DMS53 treated with DMSO at 0.1 percent for 48 hours (cell line): Measurements from ENCODE around the gene ZNF366.

ENCODE experiments used
- DNase-seq: peaks from one replicate; lab custom pipeline; 2025; ENCODE audit not compliant: unreplicated experiment; lab: John Stamatoyannopoulos, UW

Gene ZNF366

DNA sequence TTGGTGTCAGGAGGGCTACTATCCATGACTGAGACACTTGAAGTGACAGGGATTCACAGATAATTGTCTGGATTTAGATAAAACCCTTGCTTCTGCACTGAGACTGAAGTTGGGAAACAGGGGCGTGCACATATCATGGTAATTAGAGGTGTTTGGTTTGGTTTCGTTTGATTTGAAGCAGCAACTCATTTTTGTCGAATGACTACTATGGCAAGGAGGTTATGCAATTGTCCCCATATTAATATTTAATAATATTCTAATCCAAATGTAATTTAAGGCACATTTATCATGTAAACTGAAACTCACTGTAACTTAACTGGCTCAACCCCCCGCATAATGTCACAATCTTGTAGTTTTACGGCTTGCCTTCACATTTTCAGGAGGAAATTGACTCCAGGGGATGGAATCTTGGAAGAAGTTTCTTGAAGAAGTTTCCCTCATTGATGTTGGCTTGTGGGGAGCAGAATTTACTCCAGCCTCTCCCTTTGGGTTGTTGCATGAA is 12.5 kb downstream of the ZNF366 start:
- no peak for DNase-seq

DNA sequence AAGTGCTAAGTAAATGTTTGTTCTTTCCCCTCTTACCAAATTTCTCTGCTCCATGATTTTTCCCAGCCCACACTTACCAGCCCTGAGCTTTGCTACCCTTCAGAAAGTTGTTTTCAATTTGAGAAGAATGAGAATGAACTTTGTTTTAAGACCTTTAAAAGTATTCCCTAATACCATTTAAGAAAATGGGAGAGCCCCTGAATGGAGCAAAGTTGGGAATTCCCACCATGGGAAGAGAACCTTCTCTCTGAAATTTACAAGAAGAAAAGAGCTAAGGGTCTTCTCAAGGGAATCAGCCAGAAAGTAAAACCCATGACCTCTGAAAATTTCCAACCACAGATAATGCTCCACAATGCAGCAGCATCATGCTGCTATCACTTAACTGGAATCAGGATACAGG is 17.7 kb downstream of the ZNF366 start:
- no peak for DNase-seq

DNA sequence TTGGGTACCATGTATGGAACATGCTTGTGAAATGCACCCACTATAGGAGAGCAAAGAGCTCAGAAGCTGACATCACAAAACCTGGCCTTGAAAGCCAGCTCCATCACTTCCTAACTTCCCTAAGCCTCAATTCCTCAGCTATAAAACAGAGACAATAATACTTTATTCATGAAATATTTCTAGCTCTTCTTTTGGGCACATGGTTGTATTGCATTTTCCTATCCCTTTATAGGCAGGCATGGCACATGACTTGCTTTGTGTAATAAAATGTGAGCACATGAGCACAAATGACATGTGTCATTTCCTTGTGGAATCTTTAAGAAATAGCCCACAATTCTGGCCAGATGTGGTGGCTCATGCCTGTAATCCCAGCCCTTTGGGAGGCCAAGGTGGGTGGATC is 18.5 kb downstream of the ZNF366 start:
- no peak for DNase-seq

DNA sequence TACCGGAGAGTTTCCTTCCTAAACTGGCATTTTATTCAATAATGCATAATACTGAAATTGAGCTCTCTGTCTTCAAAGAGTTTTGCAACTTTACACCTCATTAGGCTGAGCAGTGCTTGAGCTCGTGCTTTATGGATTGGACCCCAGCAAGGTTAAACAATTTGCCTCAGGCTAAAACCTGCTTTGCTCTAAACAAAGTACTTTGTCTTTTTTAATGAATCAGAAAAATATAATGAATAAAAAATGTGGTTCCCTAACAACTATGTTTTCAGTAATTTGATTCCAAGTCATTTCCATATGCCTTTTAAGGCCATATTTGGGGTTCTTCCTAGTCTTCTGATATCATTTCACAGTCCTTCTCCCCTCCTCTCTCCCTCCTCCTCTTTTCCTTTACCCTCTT is 20.0 kb downstream of the ZNF366 start:
- no peak for DNase-seq

DNA sequence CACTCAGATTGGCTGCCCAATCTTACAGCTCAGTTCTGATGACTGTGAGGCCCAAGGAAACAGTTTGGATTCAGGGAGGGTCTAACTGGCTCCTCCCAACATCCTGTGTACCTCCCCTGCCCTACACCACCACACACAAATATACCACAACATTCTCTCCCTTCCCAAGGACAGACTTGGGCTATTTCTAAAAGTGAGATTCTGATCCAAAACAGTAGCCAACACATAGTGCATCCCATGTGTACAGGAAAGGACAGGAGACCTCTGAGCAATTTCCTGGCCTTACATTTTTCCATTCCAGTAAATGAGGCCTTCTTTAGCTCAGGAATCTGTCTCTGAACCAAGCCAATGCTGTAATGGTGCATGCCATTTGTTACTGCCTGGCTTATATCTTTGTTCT is 20.8 kb downstream of the ZNF366 start:
- DNase-seq = no peak

DNA sequence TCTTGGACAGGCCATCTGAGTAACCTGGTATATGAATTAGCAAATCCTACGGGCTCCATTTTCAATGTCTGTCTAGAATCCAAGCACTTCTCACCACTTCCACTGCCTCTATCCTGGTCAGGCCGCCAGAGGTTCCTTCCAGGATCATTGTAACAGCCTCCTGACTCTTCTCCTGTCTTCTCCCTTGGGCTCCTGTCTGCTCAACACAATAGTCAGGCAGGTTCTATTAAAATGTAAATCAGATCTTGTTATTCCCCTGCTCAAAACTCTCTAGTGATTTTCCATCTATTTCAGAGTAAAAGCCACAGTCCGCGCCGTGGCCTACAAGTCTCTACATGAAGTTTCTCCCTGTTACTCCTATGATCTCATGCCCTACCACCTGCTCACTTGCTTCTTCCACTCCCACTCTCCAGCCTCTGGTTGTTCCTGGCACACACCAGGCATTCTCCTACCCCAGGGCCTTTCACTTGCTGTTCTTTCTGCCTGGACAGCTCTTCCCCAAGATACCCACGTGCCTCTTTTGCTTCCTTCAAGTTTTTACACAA is 21.7 kb downstream of the ZNF366 start:
- DNase-seq = no peak

DNA sequence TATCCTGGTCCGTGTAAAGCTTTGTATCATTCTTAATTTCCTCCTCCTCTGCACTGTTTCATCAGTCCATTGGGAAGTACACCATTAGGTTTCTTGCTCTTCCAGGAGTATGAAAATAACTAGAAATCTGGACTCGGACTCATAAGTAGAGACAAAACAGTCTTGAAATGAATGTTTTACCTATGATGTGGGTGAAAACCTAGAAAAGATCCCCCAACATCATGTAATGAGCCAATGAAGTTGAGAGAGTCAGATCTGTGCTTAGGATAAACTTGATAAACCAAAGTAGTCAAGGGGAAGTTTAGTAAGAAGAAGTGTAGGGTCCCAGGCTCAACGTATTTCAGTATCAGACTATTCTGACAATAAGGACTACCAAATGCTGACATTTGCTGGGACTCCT is 25.2 kb downstream of the ZNF366 start:
- DNase-seq = no peak

DNA sequence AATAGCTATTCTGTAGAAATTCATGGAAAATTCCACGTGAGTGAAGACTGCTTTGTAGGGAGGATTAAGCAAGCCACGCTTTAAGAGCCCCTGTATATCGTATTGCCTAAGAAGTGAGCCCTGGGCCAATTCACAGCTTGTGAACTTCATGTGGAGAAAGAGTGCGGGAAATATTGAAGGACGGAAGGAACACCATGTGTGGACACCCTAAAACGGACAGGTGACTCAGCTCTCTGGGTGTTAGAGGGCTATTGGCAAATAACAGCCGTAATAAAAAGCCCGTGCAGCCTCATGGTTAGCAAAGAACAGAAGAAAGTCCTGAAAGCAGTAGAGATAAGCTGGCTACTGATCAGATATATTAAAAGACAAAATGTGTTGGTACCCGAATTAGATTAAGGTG is 26.4 kb downstream of the ZNF366 start:
- no peak for DNase-seq

DNA sequence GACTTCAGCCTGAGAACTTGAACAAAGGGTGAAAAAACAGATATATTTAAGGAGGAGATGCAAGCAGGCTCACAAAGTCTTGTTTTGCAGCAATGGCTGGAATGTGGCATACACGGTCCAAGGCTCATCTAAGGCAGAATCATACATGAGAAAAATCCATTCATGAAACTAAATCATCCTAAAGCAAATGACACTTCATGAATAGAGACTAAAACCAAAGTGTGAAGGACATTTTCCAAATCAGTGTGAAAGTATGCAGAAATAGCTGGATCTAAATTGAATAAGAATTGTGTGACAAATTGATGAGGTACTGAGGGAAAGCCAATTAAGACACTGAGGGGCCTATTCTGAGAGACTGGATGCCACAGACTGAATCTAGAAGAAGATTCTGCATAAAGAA is 27.3 kb downstream of the ZNF366 start:
- no peak for DNase-seq

DNA sequence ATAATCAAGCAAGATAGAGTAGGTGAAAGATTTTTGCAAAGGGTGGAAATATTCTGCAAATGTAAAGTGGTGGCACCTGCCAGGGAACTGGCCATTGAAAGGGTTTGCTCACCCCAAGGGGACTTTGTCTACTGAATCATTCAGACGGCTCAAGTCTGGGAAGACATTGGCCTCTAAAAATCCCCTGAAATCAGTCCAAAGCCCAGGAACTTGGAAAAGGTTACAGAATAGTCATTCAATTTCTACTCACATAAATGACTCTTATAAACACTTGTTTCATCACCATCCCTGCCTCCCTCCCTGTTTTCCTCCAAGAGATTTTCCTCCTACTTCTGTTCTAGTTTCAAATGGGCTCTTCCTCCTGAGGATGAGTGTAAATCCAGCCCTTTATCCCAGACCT is 28.5 kb downstream of the ZNF366 start:
- no peak for DNase-seq

DNA sequence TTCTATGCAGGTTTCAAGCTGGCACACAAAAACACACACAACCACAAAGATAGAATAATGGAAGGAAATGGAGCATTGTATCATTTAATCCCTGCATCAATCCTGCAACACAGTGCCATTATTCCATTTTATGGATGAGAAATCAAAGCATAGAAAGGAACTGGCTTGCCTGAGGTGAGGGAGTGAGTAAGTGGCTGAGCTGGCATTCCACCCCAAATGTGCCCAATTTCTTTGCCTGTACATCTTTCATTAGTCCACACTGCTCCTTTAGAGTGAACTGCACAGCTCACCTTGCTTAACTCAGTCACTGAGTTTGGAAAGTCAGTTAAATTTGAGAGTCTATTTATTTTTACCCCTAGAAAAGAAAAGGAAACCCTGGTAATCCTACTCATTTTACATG is 28.9 kb downstream of the ZNF366 start:
- no peak for DNase-seq

DNA sequence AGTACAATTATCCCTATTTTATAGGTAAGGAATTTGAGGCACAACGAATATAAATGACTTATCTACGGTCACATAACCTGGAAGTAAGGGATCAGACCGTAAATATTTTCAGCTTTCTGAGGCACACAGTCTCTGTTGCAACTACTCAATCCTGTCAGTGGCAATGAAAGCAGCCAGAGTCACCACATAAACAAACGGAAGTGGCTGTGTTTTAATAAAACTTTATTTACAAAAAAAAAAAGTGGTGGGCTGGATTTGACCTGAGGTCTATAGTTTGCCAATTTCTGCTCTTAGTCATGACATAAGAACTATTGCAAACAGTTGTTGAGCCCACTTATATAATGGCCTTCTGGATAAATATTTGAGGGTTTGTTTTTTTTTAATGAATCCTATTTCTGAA is 29.6 kb downstream of the ZNF366 start:
- DNase-seq = no peak

DNA sequence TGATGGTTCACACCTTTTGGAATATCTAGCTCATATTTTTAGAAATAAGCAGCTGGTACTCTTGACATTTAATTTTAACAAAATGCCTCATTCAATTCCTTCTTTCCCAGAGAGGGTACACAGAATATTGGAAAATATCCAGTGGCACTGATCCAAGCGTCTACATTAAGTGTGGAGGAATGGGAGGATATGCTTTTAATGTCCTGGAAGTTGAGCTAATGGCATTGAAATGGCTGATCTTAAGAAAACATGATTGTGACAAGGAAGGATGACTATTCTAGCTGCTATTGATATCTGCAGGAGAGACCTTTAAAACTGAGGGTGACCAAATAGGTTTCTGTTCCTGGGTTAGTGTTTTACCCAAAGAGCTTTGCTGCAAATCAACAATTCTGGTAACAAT is 30.0 kb downstream of the ZNF366 start:
- DNase-seq = no peak

DNA sequence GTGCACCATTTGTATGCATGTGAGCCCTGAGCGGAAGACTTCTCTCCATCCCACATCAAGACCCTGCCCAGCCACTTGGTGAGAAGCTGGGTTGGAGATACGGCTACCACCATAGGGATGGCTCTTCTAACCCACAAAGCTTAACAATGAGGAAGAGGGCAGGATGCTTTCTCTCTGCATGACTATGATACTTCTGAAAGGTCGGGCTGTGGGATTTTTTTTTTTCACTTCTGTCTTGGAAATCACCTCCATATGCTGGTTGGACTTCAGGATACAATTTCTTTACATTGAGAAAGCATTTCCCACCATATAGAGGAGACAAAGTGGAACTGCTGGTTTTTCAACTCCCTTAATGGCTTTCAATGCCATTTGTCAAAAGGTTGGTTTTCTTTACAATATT is 30.5 kb downstream of the ZNF366 start:
- DNase-seq = no peak

DNA sequence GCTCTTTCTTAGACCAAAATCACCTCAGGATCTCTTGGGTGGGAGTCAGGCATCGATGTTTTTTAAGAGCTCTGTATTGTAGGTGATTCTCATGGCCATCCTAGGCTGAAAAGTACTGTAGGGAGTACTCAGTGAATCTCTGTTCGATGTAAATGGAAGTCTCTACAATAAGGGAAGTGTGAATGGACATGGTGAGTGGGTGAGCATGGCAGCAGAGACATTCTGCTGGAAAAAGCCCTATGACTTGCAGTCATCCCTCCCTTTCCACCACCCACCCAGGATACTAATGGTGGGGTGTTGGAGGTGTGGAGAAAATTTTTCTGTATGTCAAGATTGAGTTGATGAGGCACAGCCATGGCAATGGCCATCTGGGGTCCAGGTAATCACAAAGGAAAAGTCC is 30.9 kb downstream of the ZNF366 start:
- no peak for DNase-seq

DNA sequence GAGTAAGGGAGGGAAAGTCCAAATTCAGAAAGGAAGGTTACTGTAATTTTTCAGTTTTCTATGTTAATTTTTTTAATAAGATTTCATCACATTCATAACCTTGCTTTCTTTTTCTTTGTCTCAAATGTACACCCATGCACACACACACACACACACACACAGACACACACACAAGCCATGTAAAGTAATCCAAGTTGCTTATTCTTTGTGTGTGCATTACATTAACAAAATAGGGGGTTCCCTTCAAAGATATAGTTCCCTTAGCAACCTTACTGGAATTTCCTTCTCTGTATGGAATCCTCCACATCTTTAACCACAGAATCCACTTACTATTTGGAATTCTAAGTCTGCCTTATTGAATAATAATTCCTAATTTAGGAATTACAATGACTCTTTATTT is 32.7 kb downstream of the ZNF366 start:
- DNase-seq = no peak

DNA sequence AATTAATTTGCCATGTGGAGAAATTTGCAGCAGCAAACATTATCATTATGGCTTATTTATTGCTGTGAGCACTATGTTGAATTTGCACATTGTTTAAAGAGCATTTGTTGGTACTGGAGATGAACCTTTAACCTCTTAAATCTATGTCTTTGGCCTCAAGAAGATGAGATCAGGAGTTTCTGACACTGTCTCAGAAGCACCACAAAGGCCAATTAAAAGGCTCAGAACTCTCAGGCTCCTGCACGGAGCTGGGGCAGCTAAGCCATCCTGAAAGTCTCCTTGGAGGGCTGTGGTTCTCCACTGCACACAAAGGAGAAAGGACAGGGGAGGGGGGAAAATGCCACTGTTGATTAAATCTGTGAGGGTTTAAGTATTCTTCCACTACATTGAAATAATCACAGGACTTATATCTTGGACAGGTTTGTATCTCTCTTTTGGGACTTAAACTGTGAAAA is 33.1 kb downstream of the ZNF366 start:
- DNase-seq = no peak

DNA sequence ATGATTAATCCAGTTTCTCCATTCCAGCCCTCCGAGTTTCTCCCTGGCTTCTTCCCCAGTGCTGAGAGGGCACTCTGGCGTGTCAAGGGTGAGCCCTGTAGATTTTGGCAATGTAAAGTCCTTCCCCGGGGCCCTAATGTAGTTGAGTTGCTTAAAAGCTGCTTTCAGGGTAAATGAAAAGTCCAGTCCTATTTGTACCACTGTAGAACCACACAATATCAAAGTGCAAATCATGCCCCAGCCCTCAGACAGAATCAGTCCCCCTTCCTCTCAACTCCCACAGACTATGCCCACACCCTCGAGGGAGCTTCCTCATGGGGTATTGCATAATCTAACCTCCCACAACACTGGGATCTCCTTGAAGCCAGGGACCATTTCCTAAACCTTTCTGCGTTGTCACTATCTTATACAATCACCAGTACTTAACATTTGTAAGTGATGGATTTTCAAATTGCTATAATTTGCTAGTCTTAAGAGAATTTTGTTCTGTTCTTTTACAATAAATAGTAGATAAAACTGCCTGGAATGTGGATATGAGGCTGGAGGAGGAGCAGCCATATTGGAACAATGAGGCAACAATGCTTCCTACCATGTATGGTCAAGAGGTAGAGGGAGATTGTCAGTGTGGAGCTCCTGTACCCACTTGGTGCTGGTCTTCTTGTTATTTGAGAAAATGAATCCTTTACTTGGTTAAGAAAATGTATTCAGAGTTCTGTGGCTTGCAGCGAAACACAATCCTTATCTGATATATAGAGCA is 34.4 kb downstream of the ZNF366 start:
- no peak for DNase-seq

DNA sequence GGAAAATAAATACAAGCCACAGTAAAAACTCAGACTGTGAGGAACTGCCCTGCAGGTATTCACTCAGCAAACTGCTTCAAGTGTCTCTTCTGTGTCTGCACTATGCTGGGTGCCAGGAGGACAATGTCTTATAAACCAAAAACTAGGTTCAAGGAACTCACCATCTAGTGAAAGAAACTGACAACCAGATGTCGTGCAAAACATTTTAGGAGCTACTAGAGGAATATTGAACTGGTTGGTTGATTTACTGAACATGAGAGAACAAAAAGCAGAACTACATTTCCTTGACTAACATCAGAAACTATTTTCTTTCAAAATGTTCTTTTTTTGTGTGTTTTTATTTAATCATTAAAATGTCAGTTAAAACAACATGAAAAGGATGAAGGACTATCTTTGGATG is 35.2 kb downstream of the ZNF366 start:
- no peak for DNase-seq

DNA sequence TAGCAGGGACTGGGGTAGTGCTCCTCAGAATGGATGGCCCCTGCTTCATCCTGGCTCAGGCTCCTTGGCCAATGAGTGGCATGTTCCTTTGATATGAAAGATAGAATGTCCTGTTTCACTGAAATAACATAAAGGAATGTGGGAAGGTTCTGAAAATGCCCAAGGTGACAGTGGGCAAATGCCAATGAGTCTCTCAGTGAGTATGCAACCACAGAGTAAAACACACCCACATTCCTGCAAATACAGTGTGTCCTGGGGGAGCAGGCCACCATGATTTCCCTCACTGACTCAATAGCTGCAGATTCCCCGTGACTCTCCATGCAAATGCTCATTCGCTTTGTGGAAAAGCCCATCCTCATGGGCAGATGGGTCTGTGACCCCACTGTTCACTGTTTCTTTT is 36.4 kb downstream of the ZNF366 start:
- no peak for DNase-seq

DNA sequence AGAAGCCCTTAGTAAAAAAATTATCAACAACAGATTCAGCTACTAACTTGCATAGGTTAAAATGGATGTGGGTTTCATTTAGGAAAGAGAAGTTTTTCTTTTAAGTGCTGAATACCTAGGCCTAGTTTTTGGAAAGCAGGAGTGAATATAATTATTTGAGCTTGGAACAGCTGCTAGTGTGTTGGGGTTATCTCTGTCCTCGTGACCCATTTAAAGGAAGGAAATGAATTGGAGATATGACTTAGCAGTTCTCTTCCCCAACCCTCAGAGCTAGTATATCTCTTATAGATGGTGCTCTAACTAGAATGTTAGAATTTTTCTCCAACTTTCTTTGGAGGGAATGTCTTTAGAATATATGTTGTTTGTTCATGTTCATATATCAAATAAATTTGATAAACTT is 38.6 kb downstream of the ZNF366 start:
- no peak for DNase-seq

DNA sequence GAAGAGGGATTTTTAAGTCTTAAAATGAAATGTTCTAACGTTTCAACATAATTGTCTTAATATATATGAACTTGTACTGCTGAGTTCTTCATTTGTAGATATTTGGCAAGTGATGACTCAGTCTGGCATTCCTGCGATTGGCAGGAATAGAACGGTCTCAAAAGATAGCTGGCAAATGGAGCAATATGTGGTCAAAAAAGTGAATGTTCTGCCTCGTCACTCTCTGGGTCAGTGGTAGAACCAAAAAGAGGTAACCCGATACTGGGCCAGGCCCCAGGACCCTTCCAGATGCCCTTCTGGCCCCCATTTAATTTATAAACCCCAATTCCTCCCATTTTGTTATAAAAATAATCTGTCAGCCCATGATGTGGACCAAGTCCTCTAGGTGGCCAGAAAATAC is 39.2 kb downstream of the ZNF366 start:
- no peak for DNase-seq

DNA sequence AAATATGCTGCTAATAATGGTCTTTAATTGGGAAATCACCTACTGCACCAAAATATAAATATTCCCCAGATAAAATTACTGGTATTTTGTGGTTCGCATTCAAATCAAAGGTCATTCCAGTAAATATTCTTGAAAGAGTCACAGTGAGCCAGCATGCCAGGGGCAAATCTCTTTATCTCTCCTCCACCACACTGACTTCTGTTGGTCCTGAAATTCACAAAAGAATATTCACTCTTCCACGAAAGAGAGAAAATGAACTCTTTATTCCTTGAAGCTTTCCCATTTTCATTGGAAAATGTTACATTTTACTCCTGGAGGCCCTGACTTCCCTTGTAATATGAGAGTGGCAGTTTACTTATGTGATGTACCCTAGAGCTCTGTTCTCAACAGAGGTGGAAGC is 39.7 kb downstream of the ZNF366 start:
- DNase-seq = no peak
